Lung microvascular endothelial cell (primary cell): Measurements from ENCODE around the gene SPINK2. TPM values are rescaled to one million over a fixed set of nuclear protein-coding genes. Genes with fewer than 3 reads are reported as not detected.

ENCODE experiments used
- DNase-seq, 2 donors: peaks; one replicate each; pipeline versions ENCODE4 v3.0.0 to v3.0.0-alpha.2; 2010; ENCODE audit warnings: low read depth in 2 of 2
- total RNA-seq: library from RNA; depleted of rRNA; stranded (reverse); fragments of >200 nt; gene quantifications from 2 replicates; pipeline ENCODE4 v1.2.1, GENCODE V29; 2014

The SPINK2 gene
- not detected in 2 replicates for total RNA-seq

- no peak for DNase-seq
Measured at GRCh38 chr4:56821381-56822243, at the start of gene SPINK2. TSS of gene SPINK2 (minus strand) at chr4:56821701. CDS start at chr4:56821662, 39 bp downstream.

GRCh38 chr4:56870946-56871345 lies 49.4 kb upstream of the SPINK2 start:
- DNase-seq, result no peak

GRCh38 chr4:56863441-56864139 lies 42.1 kb upstream of the SPINK2 start:
- no peak for DNase-seq

GRCh38 chr4:56861360-56861759 lies 39.9 kb upstream of the SPINK2 start:
- DNase-seq, result peak; percentile 2 to 5

GRCh38 chr4:56860781-56861180 lies 39.3 kb upstream of the SPINK2 start:
- DNase-seq, result no peak

- no peak for DNase-seq
Measured at GRCh38 chr4:56859841-56860240, 38.3 kb upstream of the SPINK2 start.

- no peak for DNase-seq
Measured at GRCh38 chr4:56857601-56858309, 36.3 kb upstream of the SPINK2 start.

GRCh38 chr4:56856656-56857055 lies 35.2 kb upstream of the SPINK2 start:
- no peak for DNase-seq

GRCh38 chr4:56850910-56851309 lies 29.4 kb upstream of the SPINK2 start:
- no peak for DNase-seq

GRCh38 chr4:56844802-56845580 lies 23.5 kb upstream of the SPINK2 start:
- DNase-seq, result no peak

- DNase-seq, result peak in 1 of 2 donors; percentile 29
Measured at GRCh38 chr4:56843421-56843899, 22.0 kb upstream of the SPINK2 start.

- DNase-seq, result no peak
Measured at GRCh38 chr4:56840559-56840958, 19.1 kb upstream of the SPINK2 start.

GRCh38 chr4:56828784-56829535 lies 7.5 kb upstream of the SPINK2 start:
- DNase-seq, result no peak

- DNase-seq, result no peak
Measured at GRCh38 chr4:56823933-56824600, 2.6 kb upstream of the SPINK2 start.

GRCh38 chr4:56818797-56819196 lies 2.7 kb downstream of the SPINK2 start:
- no peak for DNase-seq

- DNase-seq, result no peak
Measured at GRCh38 chr4:56817840-56818491, 3.5 kb downstream of the SPINK2 start.

- no peak for DNase-seq
Measured at GRCh38 chr4:56806666-56807065, 14.8 kb downstream of the SPINK2 start.

- DNase-seq, result peak; percentile 11 to 16
Measured at GRCh38 chr4:56804551-56804950, 16.9 kb downstream of the SPINK2 start.

GRCh38 chr4:56803471-56803870 lies 18.0 kb downstream of the SPINK2 start:
- DNase-seq, result peak in 1 of 2 donors; percentile 15
